Aorta (tissue), 5 donors: ENCODE data around the gene PANX1. TPM values are rescaled to one million over a fixed set of nuclear protein-coding genes. Genes with fewer than 3 reads are reported as not detected.

Experiments
- ATAC-seq: fragments of 200-7000 bp; cut with Tn5 transposase; one replicate; pipeline ENCODE4 v1.9.1; 2022; ENCODE audit warnings: moderate library complexity; ENCODE audit not compliant: low FRiP score
- DNase-seq, 2 donors: peaks; one replicate each; pipeline ENCODE4 v3.0.0-alpha.2; 2020
- H3K27ac ChIP-seq, 2 donors: one replicate each; pipeline ENCODE4 v1.5.1; 2013; ENCODE audit warnings: low read length in 2 of 2, mild to moderate bottlenecking in 2 of 2, moderate library complexity in 2 of 2, control low read depth in 1 of 2, inconsistent platforms in 1 of 2, low read depth in 1 of 2
- H3K27me3 ChIP-seq, 2 donors: one replicate each; pipeline ENCODE4 v1.6.1; 2013; ENCODE audit warnings: control low read depth in 1 of 2, low read length in 1 of 2, mild to moderate bottlenecking in 1 of 2, moderate library complexity in 1 of 2; ENCODE audit not compliant: insufficient read depth in 2 of 2, control insufficient read depth in 1 of 2
- H3K36me3 ChIP-seq, 2 donors: one replicate each; pipeline ENCODE4 v1.6.1; 2013; ENCODE audit warnings: control low read depth in 1 of 2, low read length in 1 of 2, mild to moderate bottlenecking in 1 of 2; ENCODE audit not compliant: insufficient read depth in 2 of 2, control insufficient read depth in 1 of 2
- H3K4me1 ChIP-seq, 2 donors: one replicate each; pipeline ENCODE4 v1.6.1; 2013; ENCODE audit warnings: low read length in 2 of 2, control low read depth in 1 of 2, mild to moderate bottlenecking in 1 of 2, moderate library complexity in 1 of 2; ENCODE audit not compliant: insufficient read depth in 2 of 2, control insufficient read depth in 1 of 2
- H3K4me3 ChIP-seq, 2 donors: one replicate each; pipeline ENCODE4 v1.5.1; 2013; ENCODE audit warnings: low read length in 2 of 2, control low read depth in 1 of 2, mild to moderate bottlenecking in 1 of 2
- H3K9me3 ChIP-seq: one replicate; pipeline ENCODE4 v1.6.1; 2013; ENCODE audit warnings: mild to moderate bottlenecking, low read length; ENCODE audit not compliant: control insufficient read depth
- WGBS, 2 donors: extraction: QIAGEN DNeasy Blood & Tissue Kit; methylation state at CpG; one replicate each; pipeline ENCODE4 v1.1.7; 2013; 5-methylcytosine and 5-hydroxymethylcytosine counted together
- intact Hi-C, 2 donors: fragments of 100-400 bp; cut with DNase I; formaldehyde crosslinking; loops; one replicate each; pipeline versions ENCODE4 v1.14.2 to v1.15.0; 2022
- polyA plus RNA-seq, 2 donors: library from polyadenylated mRNA; stranded (reverse); fragments of 200-250 nt; gene quantifications; one replicate each; pipeline ENCODE4 v1.2.3, GENCODE V29; 2013
- total RNA-seq, 2 donors: library from RNA; stranded (reverse); fragmentation: NEBNext Ultra II Directional; extraction: Animal tissue kit (Norgen Biotek cat#: 25700); gene quantifications; one replicate each; pipeline ENCODE4 v1.2.1, GENCODE V29; 2021
- donor health status: healthy with polysubstance abuse.
- donor health status: Bipolar disorder and iron deficiency.
- donor health status: DM: no; HTN: no; CAD: no.
- donor health status: DM: no; HTN: no; CAD: no.
- donor health status: DM: yes; HTN: yes; CAD: no.

PANX1 gene
- total and polyA plus RNA-seq, 4 donors: 7.0 to 29.3 (median 16.8) TPM

DNA sequence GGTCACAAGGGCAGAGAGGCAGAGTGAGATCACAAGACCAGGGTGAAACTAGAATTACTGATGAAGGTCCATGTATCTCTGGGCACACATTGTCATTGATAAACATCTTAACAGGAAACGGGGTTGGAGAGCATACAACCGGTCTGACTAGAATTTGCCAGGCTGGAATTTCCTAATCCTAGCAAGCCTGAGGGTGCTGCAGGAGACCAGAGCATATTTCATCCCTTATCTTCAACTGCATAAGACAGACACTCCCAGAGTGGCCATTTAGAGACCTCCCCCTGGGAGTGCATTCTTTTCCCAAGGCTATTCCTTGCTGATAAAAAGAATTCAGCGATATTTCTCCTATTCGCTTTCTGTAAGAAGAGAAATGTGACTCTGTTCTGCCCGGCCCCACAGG lies 91.1 kb downstream of the PANX1 start:
- intact Hi-C loops: no loop called here
- no peak overlapping the region for H3K4me3 ChIP-seq
- DNase-seq (no peak), ATAC-seq (no peak)
- H3K27ac ChIP-seq: no peak overlapping the region
- H3K4me1 ChIP-seq: no peaks in the 10 kb centered on the region
- no peaks in the 10 kb centered on the region for H3K27me3 ChIP-seq
- H3K9me3 ChIP-seq: peaks cover 8% of the 10 kb centered on the region
- WGBS, 2 donors: 78 to 80% methylated on average over 5 of the region's 5 CpGs
- H3K36me3 ChIP-seq: no peaks in the 10 kb centered on the region

DNA sequence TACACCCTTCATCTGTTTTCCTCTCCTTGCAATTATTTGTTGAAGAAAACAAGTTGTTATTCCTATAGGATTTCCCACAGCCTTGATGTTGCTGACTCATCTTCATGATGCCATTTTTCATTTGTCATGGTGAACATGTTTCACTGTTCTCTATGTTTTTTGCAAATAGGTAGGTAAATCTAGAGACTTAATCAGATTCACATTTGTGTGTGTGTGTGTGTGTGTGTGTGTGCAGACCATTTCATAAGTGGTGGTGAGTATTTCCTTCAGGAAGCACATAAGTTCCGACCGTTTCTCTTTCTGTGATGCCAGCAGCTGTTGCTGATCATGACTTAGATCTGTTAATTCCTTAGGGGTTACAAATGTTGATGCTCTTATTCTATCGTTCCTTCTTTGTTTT lies 95.4 kb downstream of the PANX1 start:
- no peak overlapping the region for H3K4me3 ChIP-seq
- ATAC-seq (no peak), DNase-seq (no peak)
- WGBS, 2 donors: 11 to 29% methylated on average over 3 of the region's 3 CpGs
- H3K27me3 ChIP-seq: no peaks in the 10 kb centered on the region
- peaks cover under 1% of the 10 kb centered on the region for H3K9me3 ChIP-seq
- H3K27ac ChIP-seq: no peak overlapping the region
- H3K4me1 ChIP-seq: no peaks in the 10 kb centered on the region
- H3K36me3 ChIP-seq: no peaks in the 10 kb centered on the region
- intact Hi-C loops: no loop called here

Other genes starting within 250 kb of the PANX1 start
- under 1 TPM in 1 of 2 donors, not detected in 1; 0.06 TPM for gene HEPHL1, start 107.5 kb upstream of the PANX1 start, total RNA-seq
- gene HEPHL1, start 107.5 kb upstream of the PANX1 start, polyA plus RNA-seq: under 1 TPM in 1 of 2 donors, not detected in 1; 0.25 TPM
- not detected for gene IZUMO1R, start 175.7 kb downstream of the PANX1 start, total RNA-seq
- not detected for gene IZUMO1R, start 175.7 kb downstream of the PANX1 start, polyA plus RNA-seq